NT2/D1 (cell line): ENCODE measurements around the gene MPZ.
"Not testable (repeated sequence)": the region's sequence is repeated elsewhere in the genome, so short reads cannot be mapped to it uniquely, and the experiment has no call there.

ENCODE experiments used
- SUZ12 ChIP-seq: IDR thresholded peaks from 2 replicates; pipeline ENCODE4 v1.6.1; 2011; ENCODE audit not compliant: insufficient read length, insufficient read depth; ENCODE audit errors: extremely low read depth
- YY1 ChIP-seq: IDR thresholded peaks from 2 replicates; pipeline ENCODE4 v1.6.1; 2011; ENCODE audit not compliant: insufficient read length, insufficient read depth
- ZNF274 ChIP-seq: IDR thresholded peaks from 2 replicates; pipeline ENCODE4 v1.6.1; 2011; ENCODE audit warnings: mild to moderate bottlenecking, low read depth, low read length

DNA sequence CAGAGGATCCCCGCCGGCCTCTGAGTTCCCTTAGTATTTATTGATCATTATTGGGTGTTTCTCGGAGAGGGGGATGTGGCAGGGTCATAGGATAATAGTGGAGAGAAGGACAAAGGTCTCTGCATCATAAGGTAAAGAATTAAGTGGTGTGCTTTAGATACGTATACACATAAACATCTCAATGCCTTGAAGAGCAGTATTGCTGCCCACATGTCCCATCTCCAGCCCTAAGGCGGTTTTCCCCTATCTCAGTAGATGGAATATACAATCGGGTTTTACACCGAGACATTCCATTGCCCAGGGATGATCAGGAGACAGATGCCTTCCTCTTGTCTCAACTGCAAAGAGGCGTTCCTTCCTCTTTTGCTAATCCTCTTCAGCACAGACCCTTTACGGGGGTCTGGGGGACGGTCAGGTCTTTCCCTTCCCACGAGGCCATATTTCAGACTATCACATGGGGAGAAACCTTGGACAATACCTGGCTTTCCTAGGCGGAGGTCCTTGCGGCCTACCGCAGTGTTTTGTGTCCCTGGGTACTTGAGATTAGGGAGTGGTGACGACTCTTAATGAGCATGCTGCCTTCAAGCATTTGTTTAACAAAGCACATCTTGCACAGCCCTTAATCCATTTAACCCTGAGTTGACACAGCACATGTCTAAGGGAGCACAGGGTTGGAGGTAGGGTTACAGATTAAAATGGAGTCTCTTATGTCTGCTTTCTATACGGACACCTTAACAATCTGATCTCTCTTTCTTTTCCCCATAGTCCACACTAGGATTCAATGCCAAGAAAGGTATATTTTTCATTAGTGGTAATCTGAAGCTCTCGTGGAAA, 6.3 kb upstream of the MPZ start:
- not testable (repeated sequence) for TF ChIP-seq SUZ12, ZNF274, YY1
